Endothelial cell of umbilical vein (primary cell): ENCODE measurements around the gene API5. TPM values are rescaled to one million over a fixed set of nuclear protein-coding genes. Genes with fewer than 3 reads are reported as not detected.

Experiments used
- BruUV-seq: library from RNA; stranded (reverse); fragments of 400-500 nt; replicated peaks from 2 replicates; lab custom pipeline; 2021; lab: Mats Ljungman, UMichigan
- CTCF ChIA-PET: fragments of 300-600, 350-600 bp; sonication (Branson Sonifier 250); formaldehyde crosslinking; loops from one replicate; lab custom pipeline; 2021; ENCODE audit warnings: antibody characterized with exemption, inconsistent platforms; lab: Charles Lee
- POLR2A ChIA-PET: fragments of 300-600, 350-600 bp; sonication (Branson Sonifier 250); formaldehyde crosslinking; loops from one replicate; lab custom pipeline; 2021; ENCODE audit warnings: antibody characterized with exemption, inconsistent platforms; lab: Charles Lee
- DNase-seq: peaks from one replicate; pipeline ENCODE4 v3.0.0-alpha.2; 2011; ENCODE audit warnings: low read depth, low spot score
- FAIRE-seq: peaks from 2 replicates; lab custom pipeline; 2011; peaks lifted over from hg19 to GRCh38; lab: Jason Lieb, UNC
- H2AFZ ChIP-seq: 2 replicates; pipeline ENCODE4 v1.6.0; 2012; ENCODE audit warnings: low read depth, low read length, control low read depth, inconsistent platforms
- H3K27ac ChIP-seq: 2 replicates; pipeline ENCODE4 v1.5.1; 2011; ENCODE audit warnings: low read depth, mild to moderate bottlenecking, control low read depth, low read length, moderate library complexity; ENCODE audit not compliant: insufficient read depth
- H3K27me3 ChIP-seq, 2 experiments: 2 replicates each; pipeline versions ENCODE4 v1.6.0 to v1.6.1; 2011; ENCODE audit warnings: low read length in 2 of 2, mixed read lengths in 1 of 2; ENCODE audit not compliant: control insufficient read depth in 2 of 2, insufficient read depth in 2 of 2
- H3K36me3 ChIP-seq, 2 experiments: 2 replicates in 1 of 2; 3 replicates in 1 of 2; pipeline ENCODE4 v1.5.1; 2011; ENCODE audit warnings: low read length in 2 of 2, mild to moderate bottlenecking in 1 of 2, moderate library complexity in 1 of 2; ENCODE audit not compliant: control insufficient read depth in 2 of 2, insufficient read depth in 2 of 2; ENCODE audit errors: extremely low read depth in 1 of 2
- H3K4me1 ChIP-seq: 3 replicates; pipeline ENCODE4 v1.5.1; 2011; ENCODE audit warnings: mild to moderate bottlenecking, low read length; ENCODE audit not compliant: control insufficient read depth, insufficient read depth; ENCODE audit errors: extremely low read depth
- H3K4me2 ChIP-seq: 2 replicates; pipeline ENCODE4 v1.6.1; 2011; ENCODE audit warnings: low read length, control low read depth, mixed read lengths; ENCODE audit not compliant: insufficient read depth
- H3K4me3 ChIP-seq, 3 experiments: fragments of 200-600 bp in 1 of 3; sonication (generic), shearing (Covaris generic) in 1 of 3; replicated peaks in 1 of 3; 2 replicates each; pipeline ENCODE4 v1.5.1; 2011 to 2016; ENCODE audit warnings: control low read depth in 3 of 3, low read length in 3 of 3, mild to moderate bottlenecking in 2 of 3, inconsistent platforms in 1 of 3, low read depth in 1 of 3, moderate library complexity in 1 of 3; ENCODE audit not compliant: insufficient read depth in 1 of 3
- H3K79me2 ChIP-seq: 2 replicates; pipeline ENCODE4 v1.6.0; 2012; ENCODE audit warnings: low read length, inconsistent platforms; ENCODE audit not compliant: control insufficient read depth, insufficient read depth
- H3K9ac ChIP-seq: replicated peaks from 2 replicates; pipeline ENCODE3; 2011; ENCODE audit warnings: low read length, control low read depth; ENCODE audit not compliant: insufficient read depth; ENCODE audit errors: extremely low read depth
- H3K9me1 ChIP-seq: replicated peaks from 3 replicates; pipeline ENCODE4 v1.6.0; 2011; ENCODE audit warnings: mild to moderate bottlenecking, low read length; ENCODE audit not compliant: control insufficient read depth, insufficient read depth; ENCODE audit errors: extremely low read depth
- H3K9me3 ChIP-seq: replicated peaks from 2 replicates; pipeline ENCODE4 v1.5.1; 2012; ENCODE audit warnings: low read length, inconsistent platforms; ENCODE audit not compliant: control insufficient read depth, insufficient read depth
- H4K20me1 ChIP-seq: replicated peaks from 2 replicates; pipeline ENCODE3; 2011; ENCODE audit warnings: mild to moderate bottlenecking, low read length; ENCODE audit not compliant: control insufficient read depth, insufficient read depth; ENCODE audit errors: extremely low read depth
- CTCF ChIP-seq, 2 donors: IDR thresholded peaks; 1 replicate in 1 of 2; 2 replicates in 1 of 2; pipeline ENCODE4 v1.5.1; 2011; ENCODE audit warnings: low read length in 2 of 2, mild to moderate bottlenecking in 2 of 2, moderate library complexity in 2 of 2, control low read depth in 1 of 2, inconsistent platforms in 1 of 2, low read depth in 1 of 2; ENCODE audit not compliant: insufficient read depth in 1 of 2; ENCODE audit errors: extremely low read depth in 1 of 2
- EZH2 ChIP-seq: IDR thresholded peaks from 2 replicates; pipeline ENCODE4 v1.6.1; 2012; ENCODE audit warnings: borderline replicate concordance, low read depth, mild to moderate bottlenecking, moderate library complexity, low read length, inconsistent platforms; ENCODE audit not compliant: severe bottlenecking
- FOS ChIP-seq: IDR thresholded peaks from 2 replicates; pipeline ENCODE4 v1.6.1; 2011; ENCODE audit warnings: mild to moderate bottlenecking, low read length, moderate library complexity, borderline replicate concordance; ENCODE audit not compliant: insufficient read depth
- GATA2 ChIP-seq: IDR thresholded peaks from 2 replicates; pipeline ENCODE4 v1.7.0; 2011; ENCODE audit warnings: low read depth, mild to moderate bottlenecking, moderate library complexity, mixed read lengths, low read length; ENCODE audit not compliant: insufficient read length, insufficient read depth
- JUN ChIP-seq: IDR thresholded peaks from 2 replicates; pipeline ENCODE4 v1.6.1; 2011; ENCODE audit warnings: borderline replicate concordance, low read depth; ENCODE audit not compliant: insufficient read length, insufficient read depth
- MAX ChIP-seq: IDR thresholded peaks from 2 replicates; pipeline ENCODE4 v1.6.1; 2011; ENCODE audit not compliant: insufficient read depth, insufficient read length
- MYC ChIP-seq: IDR thresholded peaks from one replicate; pipeline ENCODE4 v1.6.1; 2011; ENCODE audit warnings: mild to moderate bottlenecking, low read depth, low read length
- POLR2A ChIP-seq: IDR thresholded peaks from 2 replicates; pipeline ENCODE4 v1.6.1; 2012; ENCODE audit warnings: low read depth, mild to moderate bottlenecking, control low read depth, low read length
- POLR2AphosphoS5 ChIP-seq: IDR thresholded peaks from 2 replicates; pipeline ENCODE4 v1.6.1; 2012; ENCODE audit warnings: low read depth, mild to moderate bottlenecking, control low read depth, low read length, moderate library complexity; ENCODE audit not compliant: insufficient read depth
- dilution Hi-C: fragments of 300-500 bp; cut with MboI; formaldehyde crosslinking; loops from one replicate; pipeline ENCODE4 v1.15.0; 2019; ENCODE audit warnings: low sequenced_read_pairs; ENCODE audit not compliant: extremely low pct_ligation_motif_present
- intact Hi-C: fragments of 100-400 bp; cut with micrococcal nuclease; formaldehyde crosslinking; loops from one replicate; pipeline ENCODE4 v1.10.0; 2022
- polyA plus RNA-seq, 4 experiments: library from polyadenylated mRNA; depleted of rRNA in 3 of 4; stranded (reverse) in 3 of 4; unstranded in 1 of 4; fragments of >200 nt; gene quantifications; 2 replicates each; pipeline versions ENCODE4 v1.2.1 to v1.2.3, GENCODE V29; 2011 to 2012; ENCODE audit warnings: missing spikeins in 1 of 4
- total RNA-seq: library from RNA; stranded (reverse); gene quantifications from 2 replicates; pipeline ENCODE4 v1.2.3, GENCODE V29; 2021

The API5 gene
- total and polyA plus RNA-seq, 2 donors (not counting 3 experiments of a cell fraction or from before 2014, with no cell fraction given): 26.5 to 103 TPM

GRCh38 chr11:43267856-43268580 is 43.8 kb upstream of the API5 start:
- Histone ChIP-seq H2AFZ (no peak overlapping the region), H3K27me3 (no peaks in the 10 kb centered on the region), H3K9me3 (no peaks in the 10 kb centered on the region), H4K20me1 (no peaks in the 10 kb centered on the region), H3K9me1 (no peaks in the 10 kb centered on the region), H3K36me3 (no peaks in the 10 kb centered on the region), H3K4me3 (no peak overlapping the region), H3K27ac (no peak overlapping the region), H3K9ac (no peak overlapping the region), H3K4me1 (no peaks in the 10 kb centered on the region), H3K4me2 (no peak overlapping the region), H3K79me2 (no peaks in the 10 kb centered on the region)
- FAIRE-seq: no peak
- ChIA-PET CTCF (interaction anchor here (0.9 kb wide), 1 partner anchor 14 kb away, joined by 4 read pairs; no protein-coding TSS in a partner anchor), POLR2A (no interaction called here)
- no peak for DNase-seq
- dilution Hi-C loops (no loop called here), intact Hi-C loops (no loop called here)
- TF ChIP-seq MYC (no peak), POLR2A (no peak), EZH2 (no peak), JUN (no peak), MAX (no peak), GATA2 (no peak), CTCF (IDR thresholded peaks at IDR 0.05; ENCODE audit: extremely low read depth in 1 of 2, insufficient read depth in 1 of 2, low read depth in 1 of 2, low read length in 2 of 2) (no peak), FOS (no peak), POLR2AphosphoS5 (no peak)
- BruUV-seq: no TSS peak
